IMR-90 (cell line): ENCODE results near the gene PKHD1. TPM values are rescaled to one million over a fixed set of nuclear protein-coding genes. Genes with fewer than 3 reads are reported as not detected.

Experiments used
- ATAC-seq: fragments of 200-7000 bp; cut with Tn5 transposase; 2 replicates; pipeline ENCODE4 v1.9.1; 2020; ENCODE audit warnings: low read depth, mild to moderate bottlenecking, moderate library complexity
- BruUV-seq: library from RNA; stranded (reverse); fragments of 400-500 nt; replicated peaks from 2 replicates; lab custom pipeline; 2021; lab: Mats Ljungman, UMichigan
- CTCF ChIA-PET: fragments of 300-600 bp; formaldehyde crosslinking; extraction: SDS; loops from one replicate; lab custom pipeline; 2021; ENCODE audit warnings: antibody characterized with exemption; lab: Yijun Ruan, JAX
- POLR2A ChIA-PET: fragments of 300-600 bp; sonication (Branson Sonifier 250); formaldehyde crosslinking; loops from one replicate; lab custom pipeline; 2022; ENCODE audit warnings: antibody characterized with exemption; ENCODE audit not compliant: unreplicated experiment; lab: Charles Lee
- DNase-seq: peaks from one replicate; pipeline ENCODE4 v3.0.0; 2013
- H2AFZ ChIP-seq: replicated peaks from 2 replicates; pipeline ENCODE3; 2013; ENCODE audit warnings: low read length, mild to moderate bottlenecking; ENCODE audit not compliant: poor library complexity
- H2AK5ac ChIP-seq: 2 replicates; pipeline ENCODE4 v1.6.1; 2013; ENCODE audit warnings: low read depth, low read length, inconsistent platforms
- H2AK9ac ChIP-seq: replicated peaks from 2 replicates; pipeline ENCODE3; 2013; ENCODE audit warnings: mild to moderate bottlenecking, low read depth, low read length, moderate library complexity; ENCODE audit not compliant: poor library complexity
- H2BK120ac ChIP-seq: 2 replicates; pipeline ENCODE4 v1.6.1; 2013; ENCODE audit warnings: low read depth, low read length, inconsistent platforms
- H2BK15ac ChIP-seq: 3 replicates; pipeline ENCODE4 v1.6.1; 2013; ENCODE audit warnings: low read depth, low read length, inconsistent platforms
- H2BK20ac ChIP-seq: 2 replicates; pipeline ENCODE4 v1.6.1; 2013; ENCODE audit warnings: low read depth, mild to moderate bottlenecking, inconsistent platforms, low read length, moderate library complexity
- H2BK5ac ChIP-seq: 2 replicates; pipeline ENCODE4 v1.6.1; 2013; ENCODE audit warnings: mild to moderate bottlenecking, low read depth, low read length, inconsistent platforms; ENCODE audit not compliant: poor library complexity, severe bottlenecking
- H3K14ac ChIP-seq: replicated peaks from 2 replicates; pipeline ENCODE4 v1.6.1; 2013; ENCODE audit warnings: low read depth, low read length, inconsistent platforms
- H3K18ac ChIP-seq: 2 replicates; pipeline ENCODE4 v1.6.1; 2013; ENCODE audit warnings: low read depth, low read length, control low read depth
- H3K23ac ChIP-seq: 2 replicates; pipeline ENCODE4 v1.6.1; 2013; ENCODE audit warnings: low read depth, low read length, inconsistent platforms
- H3K27ac ChIP-seq: 2 replicates; pipeline ENCODE4 v1.5.1; 2013; ENCODE audit warnings: mild to moderate bottlenecking, control low read depth, low read length; ENCODE audit not compliant: insufficient read depth
- H3K27me3 ChIP-seq: 2 replicates; pipeline ENCODE4 v1.6.1; 2013; ENCODE audit warnings: low read length; ENCODE audit not compliant: control insufficient read depth, insufficient read depth
- H3K36me3 ChIP-seq: 2 replicates; pipeline ENCODE4 v1.6.1; 2013; ENCODE audit warnings: low read length, mixed read lengths; ENCODE audit not compliant: control insufficient read depth, insufficient read depth
- H3K4ac ChIP-seq: 2 replicates; pipeline ENCODE4 v1.6.1; 2013; ENCODE audit warnings: low read depth, low read length, inconsistent platforms
- H3K4me1 ChIP-seq: 2 replicates; pipeline ENCODE4 v1.6.1; 2013; ENCODE audit warnings: low read length, mixed read lengths; ENCODE audit not compliant: control insufficient read depth, insufficient read depth
- H3K4me2 ChIP-seq: 2 replicates; pipeline ENCODE4 v1.6.1; 2013; ENCODE audit warnings: low read depth, mild to moderate bottlenecking, control low read depth, low read length, moderate library complexity
- H3K4me3 ChIP-seq: 2 replicates; pipeline ENCODE4 v1.5.1; 2013; ENCODE audit warnings: low read depth, mild to moderate bottlenecking, control low read depth, low read length, moderate library complexity; ENCODE audit not compliant: insufficient read depth
- H3K56ac ChIP-seq: 2 replicates; pipeline ENCODE4 v1.6.1; 2013; ENCODE audit warnings: low read length, inconsistent platforms; ENCODE audit not compliant: insufficient read depth; ENCODE audit errors: extremely low read depth
- H3K79me1 ChIP-seq, 2 experiments: 2 replicates each; pipeline ENCODE4 v1.6.1; 2013; ENCODE audit warnings: low read length in 2 of 2, inconsistent platforms in 1 of 2, low read depth in 1 of 2
- H3K9ac ChIP-seq: 2 replicates; pipeline ENCODE4 v1.6.1; 2013; ENCODE audit warnings: low read depth, low read length, control low read depth
- H3K9me1 ChIP-seq: 2 replicates; pipeline ENCODE4 v1.6.1; 2013; ENCODE audit warnings: low read length, inconsistent platforms; ENCODE audit not compliant: insufficient read depth
- H3K9me3 ChIP-seq: 2 replicates; pipeline ENCODE4 v1.6.1; 2013; ENCODE audit warnings: low read length; ENCODE audit not compliant: control insufficient read depth, insufficient read depth
- H4K20me1 ChIP-seq: 2 replicates; pipeline ENCODE4 v1.6.1; 2013; ENCODE audit warnings: low read length, inconsistent platforms; ENCODE audit not compliant: insufficient read depth
- H4K5ac ChIP-seq: 2 replicates; pipeline ENCODE4 v1.6.1; 2013; ENCODE audit warnings: mild to moderate bottlenecking, low read depth, low read length, control low read depth
- H4K8ac ChIP-seq, 2 experiments: 2 replicates each; pipeline ENCODE4 v1.6.1; 2013; ENCODE audit warnings: low read depth in 2 of 2, low read length in 2 of 2, control low read depth in 1 of 2, inconsistent platforms in 1 of 2
- H4K91ac ChIP-seq: 2 replicates; pipeline ENCODE4 v1.6.1; 2013; ENCODE audit warnings: low read depth, low read length, inconsistent platforms; ENCODE audit not compliant: insufficient read depth
- BHLHE40 ChIP-seq: fragments of 150-350 bp; IDR thresholded peaks from 2 replicates; pipeline ENCODE4 v1.6.1; 2016; ENCODE audit warnings: mild to moderate bottlenecking, low read depth, low read length
- CHD1 ChIP-seq: IDR thresholded peaks from 2 replicates; pipeline ENCODE4 v1.6.1; 2012; ENCODE audit warnings: low read depth, low read length, improper control_type of control experiment
- FOS ChIP-seq: fragments of 150-350 bp; IDR thresholded peaks from 2 replicates; pipeline ENCODE4 v1.6.1; 2016; ENCODE audit warnings: low read depth, low read length
- MAFK ChIP-seq: IDR thresholded peaks from 2 replicates; pipeline ENCODE4 v1.6.1; 2012; ENCODE audit warnings: low read depth, low read length, improper control_type of control experiment
- MAZ ChIP-seq: IDR thresholded peaks from 2 replicates; pipeline ENCODE4 v1.6.1; 2012; ENCODE audit warnings: low read depth, mild to moderate bottlenecking, low read length, improper control_type of control experiment, moderate library complexity, borderline replicate concordance
- MXI1 ChIP-seq: IDR thresholded peaks from 2 replicates; pipeline ENCODE4 v1.6.1; 2012; ENCODE audit warnings: low read depth, mild to moderate bottlenecking, low read length, moderate library complexity, borderline replicate concordance
- POLR2A ChIP-seq: IDR thresholded peaks from 2 replicates; pipeline ENCODE4 v1.6.1; 2012; ENCODE audit warnings: mild to moderate bottlenecking, low read depth, low read length
- RCOR1 ChIP-seq: IDR thresholded peaks from 2 replicates; pipeline ENCODE4 v1.6.1; 2012; ENCODE audit warnings: mild to moderate bottlenecking, low read length, improper control_type of control experiment; ENCODE audit not compliant: insufficient replicate concordance
- WGBS, 2 experiments: methylation state at CpG; one replicate each; pipeline versions ENCODE4 v1.1.5 to v1.1.7; 2013; ENCODE audit warnings: missing lambda C conversion rate in 2 of 2; ENCODE audit not compliant: insufficient read length in 1 of 2; ENCODE audit errors: extremely low coverage in 2 of 2; 5-methylcytosine and 5-hydroxymethylcytosine counted together
- dilution Hi-C: fragments of 300-500 bp; cut with HindIII; formaldehyde crosslinking; loops from one replicate; pipeline ENCODE4 v1.14.3; 2018; ENCODE audit warnings: low sequenced_read_pairs; ENCODE audit not compliant: unreplicated experiment
- in situ Hi-C: fragments of 300-500 bp; cut with MboI; formaldehyde crosslinking; loops from 3 replicates; pipeline ENCODE4 v1.14.3; 2019; ENCODE audit warnings: low sequenced_read_pairs, inconsistent platforms, mixed read lengths
- intact Hi-C: fragments of 100-400 bp; cut with micrococcal nuclease; formaldehyde crosslinking; loops from 2 replicates; pipeline ENCODE4 v1.10.0; 2022
- polyA plus RNA-seq, 3 experiments: library from polyadenylated mRNA; depleted of rRNA; stranded (reverse); fragments of >200 nt; gene quantifications; 2 replicates each; pipeline ENCODE4 v1.2.3, GENCODE V29; 2012; ENCODE audit warnings: low replicate concordance in 1 of 3
- total RNA-seq: library from RNA; depleted of rRNA; stranded (reverse); fragments of >200 nt; gene quantifications from 2 replicates; pipeline ENCODE4 v1.2.3, GENCODE V29; 2012
- TF ChIP-seq, protein P1 (sequence below): fragments of 150-350 bp; IDR thresholded peaks from 2 replicates; pipeline ENCODE4 v1.6.1; 2016; ENCODE audit warnings: low read depth, mild to moderate bottlenecking, low read length, moderate library complexity, borderline replicate concordance
- TF ChIP-seq, protein P2 (sequence below): fragments of 150-350 bp; IDR thresholded peaks from 2 replicates; pipeline ENCODE4 v1.6.1; 2017; ENCODE audit warnings: mild to moderate bottlenecking, antibody characterized with exemption, low read length, low read depth
- TF ChIP-seq, protein P3 (sequence below): conservative IDR thresholded peaks from 2 replicates; pipeline ENCODE4 v1.5.1; 2012; ENCODE audit warnings: mild to moderate bottlenecking, low read depth, low read length, improper control_type of control experiment

Gene PKHD1
- total and polyA plus RNA-seq, 2 of the 4 experiments (the other 2 are of a cell fraction), result not detected

- intact Hi-C loops (no loop called here), in situ Hi-C loops (no loop called here), dilution Hi-C loops (no loop called here)
- Histone ChIP-seq H3K36me3 (no peaks in the 10 kb centered on the region), H3K14ac (no peak overlapping the region), H2BK5ac (no peak overlapping the region), H3K4me2 (no peak overlapping the region), H3K4me3 (no peak overlapping the region), H3K9me3 (no peaks in the 10 kb centered on the region), H3K27me3 (no peaks in the 10 kb centered on the region), H4K8ac (no peak overlapping the region), H3K9me1 (no peaks in the 10 kb centered on the region), H3K23ac (no peak overlapping the region), H2AFZ (no peak overlapping the region), H4K5ac (no peak overlapping the region), H3K18ac (no peak overlapping the region), H3K79me1 (no peaks in the 10 kb centered on the region), H2AK9ac (no peak overlapping the region), H3K9ac (no peak overlapping the region), H2BK15ac (no peak overlapping the region), H2BK20ac (no peak overlapping the region), H3K4me1 (no peaks in the 10 kb centered on the region), H3K27ac (no peak overlapping the region), H2AK5ac (no peak overlapping the region), H4K91ac (no peak overlapping the region), H3K56ac (no peak overlapping the region), H2BK120ac (no peak overlapping the region), H3K4ac (no peak overlapping the region), H4K20me1 (no peaks in the 10 kb centered on the region)
- ATAC-seq (no peak), DNase-seq (no peak)
- BruUV-seq, result no TSS peak
- CTCF ChIA-PET, result no interaction called here
- POLR2A ChIA-PET, result no interaction called here
- TF ChIP-seq, protein P1, sequence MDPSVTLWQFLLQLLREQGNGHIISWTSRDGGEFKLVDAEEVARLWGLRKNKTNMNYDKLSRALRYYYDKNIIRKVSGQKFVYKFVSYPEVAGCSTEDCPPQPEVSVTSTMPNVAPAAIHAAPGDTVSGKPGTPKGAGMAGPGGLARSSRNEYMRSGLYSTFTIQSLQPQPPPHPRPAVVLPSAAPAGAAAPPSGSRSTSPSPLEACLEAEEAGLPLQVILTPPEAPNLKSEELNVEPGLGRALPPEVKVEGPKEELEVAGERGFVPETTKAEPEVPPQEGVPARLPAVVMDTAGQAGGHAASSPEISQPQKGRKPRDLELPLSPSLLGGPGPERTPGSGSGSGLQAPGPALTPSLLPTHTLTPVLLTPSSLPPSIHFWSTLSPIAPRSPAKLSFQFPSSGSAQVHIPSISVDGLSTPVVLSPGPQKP, result no peak
- no peak for TF ChIP-seq MXI1
- no peak for TF ChIP-seq MAFK
- TF ChIP-seq, protein P2, sequence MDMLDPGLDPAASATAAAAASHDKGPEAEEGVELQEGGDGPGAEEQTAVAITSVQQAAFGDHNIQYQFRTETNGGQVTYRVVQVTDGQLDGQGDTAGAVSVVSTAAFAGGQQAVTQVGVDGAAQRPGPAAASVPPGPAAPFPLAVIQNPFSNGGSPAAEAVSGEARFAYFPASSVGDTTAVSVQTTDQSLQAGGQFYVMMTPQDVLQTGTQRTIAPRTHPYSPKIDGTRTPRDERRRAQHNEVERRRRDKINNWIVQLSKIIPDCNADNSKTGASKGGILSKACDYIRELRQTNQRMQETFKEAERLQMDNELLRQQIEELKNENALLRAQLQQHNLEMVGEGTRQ, result no peak
- TF ChIP-seq BHLHE40, result no peak
- no peak for TF ChIP-seq CHD1
- no peak for TF ChIP-seq POLR2A
- TF ChIP-seq RCOR1, result no peak
- no peak for TF ChIP-seq FOS
- TF ChIP-seq, protein P3, sequence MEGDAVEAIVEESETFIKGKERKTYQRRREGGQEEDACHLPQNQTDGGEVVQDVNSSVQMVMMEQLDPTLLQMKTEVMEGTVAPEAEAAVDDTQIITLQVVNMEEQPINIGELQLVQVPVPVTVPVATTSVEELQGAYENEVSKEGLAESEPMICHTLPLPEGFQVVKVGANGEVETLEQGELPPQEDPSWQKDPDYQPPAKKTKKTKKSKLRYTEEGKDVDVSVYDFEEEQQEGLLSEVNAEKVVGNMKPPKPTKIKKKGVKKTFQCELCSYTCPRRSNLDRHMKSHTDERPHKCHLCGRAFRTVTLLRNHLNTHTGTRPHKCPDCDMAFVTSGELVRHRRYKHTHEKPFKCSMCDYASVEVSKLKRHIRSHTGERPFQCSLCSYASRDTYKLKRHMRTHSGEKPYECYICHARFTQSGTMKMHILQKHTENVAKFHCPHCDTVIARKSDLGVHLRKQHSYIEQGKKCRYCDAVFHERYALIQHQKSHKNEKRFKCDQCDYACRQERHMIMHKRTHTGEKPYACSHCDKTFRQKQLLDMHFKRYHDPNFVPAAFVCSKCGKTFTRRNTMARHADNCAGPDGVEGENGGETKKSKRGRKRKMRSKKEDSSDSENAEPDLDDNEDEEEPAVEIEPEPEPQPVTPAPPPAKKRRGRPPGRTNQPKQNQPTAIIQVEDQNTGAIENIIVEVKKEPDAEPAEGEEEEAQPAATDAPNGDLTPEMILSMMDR, result no peak
- TF ChIP-seq MAZ, result no peak
- WGBS, 2 experiments, result no CpG with 5 or more reads among the region's 1 CpG
Measured at GRCh38 chr6:51684038-51684437, 403.4 kb downstream of the PKHD1 start.
